PFSK-1 (cell line): Measurements from ENCODE around the gene GUCY2C.

Source experiments
- FOXP2 ChIP-seq: optimal IDR thresholded peaks from 2 replicates; pipeline ENCODE3; 2011; ENCODE audit warnings: borderline replicate concordance, control low read depth, inconsistent platforms; ENCODE audit not compliant: insufficient read depth; ENCODE audit errors: extremely low read length, extremely low read depth
- POLR2AphosphoS5 ChIP-seq: IDR thresholded peaks from 2 replicates; pipeline ENCODE4 v1.6.1; 2012; ENCODE audit warnings: low read depth, mild to moderate bottlenecking, control low read depth, low read length, moderate library complexity
- REST ChIP-seq, 2 experiments: IDR thresholded peaks; 2 replicates each; pipeline versions ENCODE4 v1.6.1 to v1.8.0; 2011 to 2012; ENCODE audit warnings: low read depth in 2 of 2, low read length in 2 of 2, control low read depth in 1 of 2, inconsistent platforms in 1 of 2, mild to moderate bottlenecking in 1 of 2, moderate library complexity in 1 of 2; ENCODE audit not compliant: insufficient read depth in 1 of 2
- SIN3A ChIP-seq: IDR thresholded peaks from 2 replicates; pipeline ENCODE4 v1.6.1; 2012; ENCODE audit warnings: mild to moderate bottlenecking, low read length, moderate library complexity, borderline replicate concordance; ENCODE audit not compliant: insufficient read depth
- TAF1 ChIP-seq: IDR thresholded peaks from 2 replicates; pipeline ENCODE4 v1.6.1; 2012; ENCODE audit warnings: low read length, control low read depth, borderline replicate concordance; ENCODE audit not compliant: insufficient read depth

GUCY2C gene

GRCh38 chr12:14689144-14689543 lies 7.3 kb downstream of the GUCY2C start:
- TF ChIP-seq SIN3A (no peak), REST (IDR thresholded peaks at IDR 0.05; ENCODE audit: insufficient read depth in 1 of 2, low read depth in 2 of 2, low read length in 2 of 2) (no peak), POLR2AphosphoS5 (no peak), FOXP2 (no peak), TAF1 (no peak)

- no peak for TF ChIP-seq TAF1
- TF ChIP-seq SIN3A = no peak
- no peak for TF ChIP-seq FOXP2
- no peak for TF ChIP-seq POLR2AphosphoS5
- TF ChIP-seq REST (IDR thresholded peaks at IDR 0.05; ENCODE audit: insufficient read depth in 1 of 2, low read depth in 2 of 2, low read length in 2 of 2) = no peak
Measured at GRCh38 chr12:14681625-14682024, 14.8 kb downstream of the GUCY2C start.

GRCh38 chr12:14681190-14681589 lies 15.2 kb downstream of the GUCY2C start:
- TF ChIP-seq SIN3A (no peak), FOXP2 (no peak), POLR2AphosphoS5 (no peak), REST (IDR thresholded peaks at IDR 0.05; ENCODE audit: insufficient read depth in 1 of 2, low read depth in 2 of 2, low read length in 2 of 2) (no peak), TAF1 (no peak)

- TF ChIP-seq FOXP2 = no peak
- no peak for TF ChIP-seq TAF1
- TF ChIP-seq REST (IDR thresholded peaks at IDR 0.05; ENCODE audit: insufficient read depth in 1 of 2, low read depth in 2 of 2, low read length in 2 of 2) = no peak
- TF ChIP-seq SIN3A = no peak
- TF ChIP-seq POLR2AphosphoS5 = no peak
Measured at GRCh38 chr12:14678547-14679150, 17.8 kb downstream of the GUCY2C start.
